Transverse colon (tissue), 4 donors: Measurements from ENCODE around the gene ASIP. TPM values are rescaled to one million over a fixed set of nuclear protein-coding genes. Genes with fewer than 3 reads are reported as not detected.

Source experiments
- DNase-seq: peaks from one replicate; pipeline ENCODE4 v3.0.0-alpha.2; 2019
- H3K27ac ChIP-seq, 4 donors: fragments of 200-600 bp; sonication (generic); 2 replicates each; pipeline ENCODE4 v1.5.1; 2016 to 2018; ENCODE audit warnings: inconsistent platforms in 4 of 4
- H3K27me3 ChIP-seq: fragments of 200-600 bp; sonication (generic); 2 replicates; pipeline ENCODE4 v1.5.1; 2017; ENCODE audit warnings: inconsistent platforms
- H3K36me3 ChIP-seq, 4 donors: fragments of 200-600 bp; sonication (generic); 2 replicates each; pipeline ENCODE4 v1.5.1; 2017 to 2019; ENCODE audit warnings: inconsistent platforms in 4 of 4
- H3K4me1 ChIP-seq, 4 donors: fragments of 200-600 bp; sonication (generic); 2 replicates each; pipeline ENCODE4 v1.5.1; 2017 to 2020; ENCODE audit warnings: inconsistent platforms in 4 of 4
- H3K4me3 ChIP-seq, 4 donors: fragments of 200-600 bp; sonication (generic); 1 replicate in 1 of 4; 2 replicates in 3 of 4; pipeline versions ENCODE4 v1.5.1 to v1.6.1; 2017 to 2019; ENCODE audit warnings: inconsistent platforms in 4 of 4
- H3K9me3 ChIP-seq, 2 donors: fragments of 200-600 bp; sonication (generic); 2 replicates each; pipeline ENCODE4 v1.5.1; 2017 to 2019; ENCODE audit warnings: inconsistent platforms in 2 of 2
- CTCF ChIP-seq, 5 experiments: fragments of 200-600 bp in 3 of 5; fragments of 450-650 bp in 2 of 5; sonication (generic) in 3 of 5; IDR thresholded peaks; 1 replicate in 2 of 5; 2 replicates in 3 of 5; pipeline ENCODE4 v1.5.1; 2016 to 2017; ENCODE audit warnings: antibody characterized with exemption in 5 of 5, inconsistent platforms in 3 of 5, mild to moderate bottlenecking in 2 of 5, moderate library complexity in 1 of 5
- EP300 ChIP-seq: sonication (generic); formaldehyde crosslinking; IDR thresholded peaks from one replicate; pipeline ENCODE4 v1.6.1; 2017; ENCODE audit warnings: antibody characterized with exemption, low read depth
- POLR2A ChIP-seq: fragments of 450-650 bp; IDR thresholded peaks from one replicate; pipeline ENCODE4 v1.6.1; 2016; ENCODE audit warnings: antibody characterized with exemption, mild to moderate bottlenecking, moderate library complexity
- POLR2AphosphoS5 ChIP-seq, 3 donors: sonication (generic); formaldehyde crosslinking; IDR thresholded peaks; one replicate each; pipeline ENCODE4 v1.6.1; 2016; ENCODE audit warnings: antibody characterized with exemption in 3 of 3
- WGBS, 2 donors: methylation state at CpG; one replicate each; pipeline ENCODE4 v1.1.5; 2018; ENCODE audit warnings: low coverage in 1 of 2; 5-methylcytosine and 5-hydroxymethylcytosine counted together
- in situ Hi-C, 4 donors: fragments of 200-750 bp; cut with MboI; loops; one replicate each; pipeline versions ENCODE4 v1.15.0 to v1.15.1; 2017; ENCODE audit warnings: low sequenced_read_pairs in 3 of 4, low pct_ligation_motif_present in 1 of 4, low pct_unique_long_range_greater_than_20kb in 1 of 4
- intact Hi-C: fragments of 100-400 bp; cut with DNase I; formaldehyde crosslinking; loops from one replicate; pipeline ENCODE4 v1.15.1; 2023; ENCODE audit warnings: low total_unique reads
- total RNA-seq, 4 donors: library from RNA; depleted of rRNA; stranded (reverse); fragments of >200 nt; gene quantifications; one replicate each; pipeline ENCODE4 v1.1.0, GENCODE V29; 2016

Gene ASIP
- total RNA-seq, 4 donors from 2014 or later, result not detected

DNA sequence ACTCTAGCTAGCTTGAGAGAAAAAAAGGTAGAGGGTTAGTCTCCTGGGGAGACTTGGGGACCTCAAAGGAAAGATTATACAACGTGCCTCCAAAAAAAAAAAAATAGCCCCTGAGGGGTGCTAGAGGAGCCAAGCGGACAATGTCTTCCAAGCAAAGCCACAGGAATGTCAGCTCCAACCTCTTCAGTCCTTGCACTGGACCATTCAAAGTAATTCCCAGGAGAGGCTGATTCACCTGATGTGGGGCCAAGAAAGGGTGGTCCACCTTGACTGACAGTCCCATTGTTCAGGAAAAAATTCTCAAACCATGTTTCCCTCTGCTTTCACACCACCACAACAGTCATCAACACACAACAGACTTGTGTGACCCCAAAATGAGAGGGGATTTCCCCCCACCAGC is 30.7 kb downstream of the ASIP start:
- H3K4me3 ChIP-seq, result no peak overlapping the region
- no peak overlapping the region for H3K27ac ChIP-seq
- no peaks in the 10 kb centered on the region for H3K27me3 ChIP-seq
- in situ Hi-C loops, result no loop called here
- intact Hi-C loops, result no loop called here
- WGBS, 2 donors, result 86% methylated on average over 2 of the region's 2 CpGs; no CpG with 5 or more reads in 1 of the 2 donors
- no peaks in the 10 kb centered on the region for H3K9me3 ChIP-seq
- no peak for DNase-seq
- peaks cover 0 to 12% (median 10%) of the 10 kb centered on the region in 4 donors for H3K4me1 ChIP-seq
- TF ChIP-seq POLR2AphosphoS5 (IDR thresholded peaks at IDR 0.05), result no peak
- TF ChIP-seq EP300, result no peak
- TF ChIP-seq CTCF (IDR thresholded peaks at IDR 0.05), result no peak
- TF ChIP-seq POLR2A, result no peak
- no peaks in the 10 kb centered on the region for H3K36me3 ChIP-seq

DNA sequence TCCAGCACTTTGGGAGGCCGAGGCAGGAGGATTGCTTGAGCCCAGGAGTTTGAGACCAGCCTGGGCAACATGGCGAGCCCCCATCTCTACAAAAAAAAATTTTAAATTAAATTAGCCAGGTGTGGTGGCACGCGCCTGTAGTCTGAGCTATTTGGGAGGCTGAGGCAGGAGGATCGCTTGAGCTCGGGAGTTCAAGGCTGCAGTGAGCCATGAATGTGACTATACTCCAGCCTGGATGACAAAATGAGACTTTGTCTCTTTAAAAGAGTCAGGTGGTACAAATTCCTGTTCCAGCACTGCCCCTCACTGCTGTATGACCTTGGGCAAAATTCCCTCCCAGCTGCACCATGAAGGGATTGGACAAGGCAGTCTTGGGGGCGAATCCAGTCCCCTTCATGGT is 33.5 kb downstream of the ASIP start:
- H3K27me3 ChIP-seq, result no peaks in the 10 kb centered on the region
- WGBS, 2 donors, result 93 to 96% methylated on average over 5 to 7 of the region's 7 CpGs
- H3K4me3 ChIP-seq, result no peak overlapping the region
- intact Hi-C loops, result no loop called here
- in situ Hi-C loops, result no loop called here
- TF ChIP-seq POLR2AphosphoS5 (IDR thresholded peaks at IDR 0.05) (no peak), POLR2A (no peak), EP300 (no peak), CTCF (IDR thresholded peaks at IDR 0.05) (no peak)
- no peaks in the 10 kb centered on the region for H3K36me3 ChIP-seq
- no peaks in the 10 kb centered on the region for H3K9me3 ChIP-seq
- H3K27ac ChIP-seq, result no peak overlapping the region
- no peak for DNase-seq
- no peaks in the 10 kb centered on the region for H3K4me1 ChIP-seq

GRCh38 chr20:34281177-34281576 is 40.0 kb downstream of the ASIP start:
- intact Hi-C loops, result no loop called here
- in situ Hi-C loops, result no loop called here
- DNase-seq, result no peak
- H3K36me3 ChIP-seq, result peaks cover 0 to 18% (median 4%) of the 10 kb centered on the region in 4 donors
- no peaks in the 10 kb centered on the region for H3K4me1 ChIP-seq
- H3K9me3 ChIP-seq, result no peaks in the 10 kb centered on the region
- WGBS, 2 donors, result 95% methylated on average over 3 of the region's 3 CpGs; no CpG with 5 or more reads in 1 of the 2 donors
- TF ChIP-seq EP300 (no peak), POLR2AphosphoS5 (IDR thresholded peaks at IDR 0.05) (no peak), POLR2A (no peak), CTCF (IDR thresholded peaks at IDR 0.05) (no peak)
- no peaks in the 10 kb centered on the region for H3K27me3 ChIP-seq
- H3K27ac ChIP-seq, result no peak overlapping the region
- H3K4me3 ChIP-seq, result no peak overlapping the region

- in situ Hi-C loops (no loop called here), intact Hi-C loops (no loop called here)
- H3K27ac ChIP-seq, result no peak overlapping the region
These were observed 40.8 kb downstream of the ASIP start for GRCh38 chr20:34282041-34282440.

More at GRCh38 chr20:34282041-34282440, 40.8 kb downstream of the ASIP start:
- H3K4me3 ChIP-seq, result no peak overlapping the region
- peaks cover 0 to 18% (median 4%) of the 10 kb centered on the region in 4 donors for H3K36me3 ChIP-seq
- no peaks in the 10 kb centered on the region for H3K27me3 ChIP-seq
- H3K4me1 ChIP-seq, result no peaks in the 10 kb centered on the region
- 87 to 95% methylated on average over 3 to 4 of the region's 4 CpGs for WGBS, 2 donors
- no peak for DNase-seq
- no peaks in the 10 kb centered on the region for H3K9me3 ChIP-seq
- TF ChIP-seq POLR2A, result no peak
- no peak for TF ChIP-seq CTCF (IDR thresholded peaks at IDR 0.05)
- TF ChIP-seq POLR2AphosphoS5 (IDR thresholded peaks at IDR 0.05), result no peak
- TF ChIP-seq EP300, result no peak
